ENCODE data around the gene AUTS2.

AUTS2 gene

GRCh38 chr7:69608049-69608448 lies 9.8 kb downstream of the AUTS2 start:
- no peak overlapping the region for H3K27ac ChIP-seq (replicated peaks)
- TF ChIP-seq POLR2AphosphoS5 (IDR thresholded peaks at IDR 0.05; ENCODE audit: low read depth) (no peak), CTCF (IDR thresholded peaks at IDR 0.05; ENCODE audit: insufficient read depth, low read length) (no peak), GABPA (IDR thresholded peaks at IDR 0.05; ENCODE audit: low read depth) (no peak), REST (IDR thresholded peaks at IDR 0.05; ENCODE audit: insufficient replicate concordance, low read depth) (no peak), SPI1 (IDR thresholded peaks at IDR 0.05; ENCODE audit: borderline replicate concordance, low read depth) (no peak)
- no peak overlapping the region for H3K4me3 ChIP-seq (replicated peaks; ENCODE audit: insufficient read depth, low read length)
- H3K27me3 ChIP-seq (ENCODE audit: insufficient read depth, poor library complexity, severe bottlenecking) = peaks cover 9% of the 10 kb centered on the region
- DNase-seq (ENCODE audit: low read depth in 1 of 2, low spot score in 1 of 2) = no peak

- H3K4me3 ChIP-seq (replicated peaks; ENCODE audit: insufficient read depth, low read length) = no peak overlapping the region
- H3K27ac ChIP-seq (replicated peaks) = no peak overlapping the region
- TF ChIP-seq REST (IDR thresholded peaks at IDR 0.05; ENCODE audit: insufficient replicate concordance, low read depth) (no peak), SPI1 (IDR thresholded peaks at IDR 0.05; ENCODE audit: borderline replicate concordance, low read depth) (no peak)
- peaks cover 8% of the 10 kb centered on the region for H3K27me3 ChIP-seq (ENCODE audit: insufficient read depth, poor library complexity, severe bottlenecking)
- DNase-seq (ENCODE audit: low read depth in 1 of 2, low spot score in 1 of 2) = no peak
These were observed 10.6 kb downstream of the AUTS2 start for GRCh38 chr7:69608878-69609277.

GRCh38 chr7:69609541-69610373 lies 11.5 kb downstream of the AUTS2 start:
- no peak for DNase-seq (ENCODE audit: low read depth in 1 of 2, low spot score in 1 of 2)
- Histone ChIP-seq H3K27me3 (ENCODE audit: insufficient read depth, poor library complexity, severe bottlenecking) (peaks cover 6% of the 10 kb centered on the region), H3K27ac (replicated peaks) (no peak overlapping the region), H3K4me3 (replicated peaks; ENCODE audit: insufficient read depth, low read length) (no peak overlapping the region)
- no peak for TF ChIP-seq POLR2AphosphoS5 (IDR thresholded peaks at IDR 0.05; ENCODE audit: low read depth)
- TF ChIP-seq SPI1 (IDR thresholded peaks at IDR 0.05; ENCODE audit: borderline replicate concordance, low read depth) = no peak
- TF ChIP-seq CTCF (IDR thresholded peaks at IDR 0.05; ENCODE audit: insufficient read depth, low read length) = no peak
- no peak for TF ChIP-seq GABPA (IDR thresholded peaks at IDR 0.05; ENCODE audit: low read depth)
- TF ChIP-seq REST (IDR thresholded peaks at IDR 0.05; ENCODE audit: insufficient replicate concordance, low read depth) = no peak

Data from HL-60 (cell line).